Testis (tissue), 3 donors: ENCODE data around the gene OPN3. TPM values are rescaled to one million over a fixed set of nuclear protein-coding genes. Genes with fewer than 3 reads are reported as not detected.

Experiments
- DNase-seq: peaks from one replicate; pipeline ENCODE4 v3.0.0-alpha.2; 2019
- H3K27ac ChIP-seq, 2 donors: fragments of 200-600 bp; sonication (generic); one replicate each; pipeline ENCODE4 v1.5.1; 2019
- H3K27me3 ChIP-seq: fragments of 200-600 bp; sonication (generic); one replicate; pipeline ENCODE4 v1.5.1; 2019
- H3K36me3 ChIP-seq: fragments of 200-600 bp; sonication (generic); one replicate; pipeline ENCODE4 v1.5.1; 2017; ENCODE audit warnings: low read depth; ENCODE audit errors: missing control alignments
- H3K4me1 ChIP-seq: fragments of 200-600 bp; sonication (generic); one replicate; pipeline ENCODE4 v1.5.1; 2019
- H3K4me3 ChIP-seq, 2 donors: fragments of 200-600 bp; sonication (generic); one replicate each; pipeline ENCODE4 v1.5.1; 2017 to 2019
- H3K9me3 ChIP-seq: fragments of 200-600 bp; sonication (generic); one replicate; pipeline ENCODE4 v1.5.1; 2017
- POLR2A ChIP-seq: fragments of 450-650 bp; IDR thresholded peaks from one replicate; pipeline ENCODE4 v1.6.1; 2017; ENCODE audit warnings: antibody characterized with exemption, mild to moderate bottlenecking, moderate library complexity
- WGBS, 2 donors: methylation state at CpG; one replicate each; pipeline ENCODE4 v1.1.5; 2018; 5-methylcytosine and 5-hydroxymethylcytosine counted together
- intact Hi-C: fragments of 100-400 bp; cut with DNase I; formaldehyde crosslinking; loops from one replicate; pipeline ENCODE4 v1.15.1; 2023; ENCODE audit warnings: low total_unique reads
- polyA plus RNA-seq: library from polyadenylated mRNA; stranded (reverse); fragments of 350-450 nt; fragmentation: Illumina TruSeq; extraction: RNeasy Lipid Tissue Mini Kit (QIAGEN cat#74804); gene quantifications from one replicate; pipeline ENCODE4 v1.2.3, GENCODE V29; 2014; ENCODE audit warnings: low read depth, low replicate concordance; ENCODE audit not compliant: insufficient read depth
- total RNA-seq, 2 donors: library from RNA; depleted of rRNA; stranded (reverse); fragments of >200 nt; gene quantifications; one replicate each; pipeline ENCODE4 v1.2.3, GENCODE V29; 2016
- TF ChIP-seq, protein P1 (sequence below), 3 experiments: fragments of 450-650 bp in 2 of 3; fragments of 200-600 bp in 1 of 3; sonication (generic) in 1 of 3; IDR thresholded peaks; one replicate each; pipeline ENCODE4 v1.5.1; 2016 to 2019; ENCODE audit warnings: antibody characterized with exemption in 3 of 3, mild to moderate bottlenecking in 2 of 3, moderate library complexity in 1 of 3

OPN3 gene
- total and polyA plus RNA-seq, 3 donors from 2014 or later, result 25.8 to 45.8 (median 41.4) TPM

DNA sequence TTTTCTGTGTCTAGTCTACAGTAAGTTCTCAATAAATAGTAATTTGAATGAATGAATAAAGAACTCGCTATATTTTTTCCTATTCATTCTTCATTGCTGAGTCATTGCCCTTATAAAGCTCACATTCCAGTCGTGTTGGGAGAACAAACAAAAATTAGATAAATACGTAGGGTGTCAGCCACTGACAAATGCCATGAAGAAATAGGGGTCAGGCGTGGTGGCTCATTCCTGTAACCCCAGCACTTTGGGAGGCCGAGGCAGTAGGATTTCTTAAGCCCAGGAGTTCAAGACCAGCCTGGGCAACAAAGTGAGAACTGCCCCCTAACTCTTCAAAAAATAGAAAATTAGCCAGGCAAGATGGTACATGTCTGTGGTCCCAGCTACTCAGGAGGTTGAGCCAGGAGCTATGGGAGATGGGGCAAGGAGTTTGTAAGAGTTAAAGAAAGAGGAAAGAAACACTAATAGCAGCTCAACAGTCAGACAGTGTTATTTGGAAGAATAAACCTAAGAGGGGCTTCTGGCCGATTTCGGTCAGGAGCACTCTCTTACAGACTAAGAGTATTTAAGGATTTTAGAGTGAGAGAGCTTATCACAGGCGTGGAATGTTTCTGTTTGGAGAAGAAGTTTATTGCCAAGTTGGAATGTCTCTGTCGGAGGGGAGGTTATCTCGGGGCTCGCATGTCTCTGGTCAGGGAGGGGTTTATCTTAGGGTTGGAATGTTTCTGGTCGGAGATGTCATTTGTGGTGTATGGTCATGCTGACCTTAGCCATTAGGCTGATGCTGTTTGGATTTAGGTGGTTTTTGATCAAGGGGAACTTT is 1.8 kb upstream of the OPN3 start:
- no peaks in the 10 kb centered on the region for H3K9me3 ChIP-seq
- DNase-seq, result no peak
- no peaks in the 10 kb centered on the region for H3K36me3 ChIP-seq
- intact Hi-C loops, result no loop called here
- no peak overlapping the region for H3K27ac ChIP-seq
- TF ChIP-seq, protein P1, sequence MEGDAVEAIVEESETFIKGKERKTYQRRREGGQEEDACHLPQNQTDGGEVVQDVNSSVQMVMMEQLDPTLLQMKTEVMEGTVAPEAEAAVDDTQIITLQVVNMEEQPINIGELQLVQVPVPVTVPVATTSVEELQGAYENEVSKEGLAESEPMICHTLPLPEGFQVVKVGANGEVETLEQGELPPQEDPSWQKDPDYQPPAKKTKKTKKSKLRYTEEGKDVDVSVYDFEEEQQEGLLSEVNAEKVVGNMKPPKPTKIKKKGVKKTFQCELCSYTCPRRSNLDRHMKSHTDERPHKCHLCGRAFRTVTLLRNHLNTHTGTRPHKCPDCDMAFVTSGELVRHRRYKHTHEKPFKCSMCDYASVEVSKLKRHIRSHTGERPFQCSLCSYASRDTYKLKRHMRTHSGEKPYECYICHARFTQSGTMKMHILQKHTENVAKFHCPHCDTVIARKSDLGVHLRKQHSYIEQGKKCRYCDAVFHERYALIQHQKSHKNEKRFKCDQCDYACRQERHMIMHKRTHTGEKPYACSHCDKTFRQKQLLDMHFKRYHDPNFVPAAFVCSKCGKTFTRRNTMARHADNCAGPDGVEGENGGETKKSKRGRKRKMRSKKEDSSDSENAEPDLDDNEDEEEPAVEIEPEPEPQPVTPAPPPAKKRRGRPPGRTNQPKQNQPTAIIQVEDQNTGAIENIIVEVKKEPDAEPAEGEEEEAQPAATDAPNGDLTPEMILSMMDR (IDR thresholded peaks at IDR 0.05), result no peak
- TF ChIP-seq POLR2A, result no peak
- H3K4me1 ChIP-seq, result peaks cover 16% of the 10 kb centered on the region
- no peak overlapping the region for H3K4me3 ChIP-seq
- WGBS, 2 donors, result 72 to 77% methylated on average over 12 of the region's 12 CpGs
- H3K27me3 ChIP-seq, result no peaks in the 10 kb centered on the region

DNA sequence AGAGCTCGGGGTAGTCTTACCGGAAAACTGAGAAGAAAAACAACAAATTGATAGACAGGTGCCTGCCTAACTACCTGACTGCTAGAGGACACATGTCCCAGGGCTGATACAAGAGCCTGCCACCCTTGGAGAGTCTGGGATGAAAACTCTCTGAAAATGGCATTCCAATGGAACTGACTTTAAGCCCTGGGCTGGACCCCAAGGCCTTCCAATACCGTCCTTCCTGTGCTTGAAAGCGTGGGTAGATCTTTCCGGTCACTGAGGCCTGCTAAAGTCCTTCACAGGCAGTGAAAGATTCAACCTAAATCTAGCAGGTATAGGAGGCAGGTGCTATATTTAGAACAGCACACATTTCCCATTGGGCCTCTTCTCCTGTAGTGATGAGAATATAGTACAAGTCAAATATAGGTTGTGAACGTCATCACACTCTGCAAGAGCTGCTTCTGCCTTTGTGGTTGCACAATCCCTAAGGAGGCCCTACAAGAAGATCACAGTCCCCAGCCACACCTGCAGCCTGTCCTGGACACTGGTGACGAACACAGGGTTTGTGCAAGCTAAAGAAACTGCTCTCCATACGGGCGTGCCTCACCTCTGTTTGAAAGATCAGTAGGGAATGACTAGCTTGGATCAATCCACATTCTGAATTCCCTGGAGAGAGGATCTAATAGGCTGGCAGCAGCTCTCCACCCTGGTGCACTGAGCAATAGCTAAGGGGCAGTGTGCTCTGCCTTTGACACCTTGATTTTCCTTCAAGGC is 876 bp upstream of the OPN3 start:
- Histone ChIP-seq H3K9me3 (no peaks in the 10 kb centered on the region), H3K27me3 (no peaks in the 10 kb centered on the region), H3K27ac (peak overlapping the region; percentile 60 to 87), H3K4me3 (peak overlapping the region; percentile 83 to 95), H3K4me1 (peaks cover 16% of the 10 kb centered on the region), H3K36me3 (no peaks in the 10 kb centered on the region)
- TF ChIP-seq POLR2A, result no peak
- TF ChIP-seq, protein P1 (IDR thresholded peaks at IDR 0.05), result no peak
- no peak for DNase-seq
- 70 to 83% methylated on average over 7 to 9 of the region's 9 CpGs for WGBS, 2 donors
- intact Hi-C loops, result no loop called here

DNA sequence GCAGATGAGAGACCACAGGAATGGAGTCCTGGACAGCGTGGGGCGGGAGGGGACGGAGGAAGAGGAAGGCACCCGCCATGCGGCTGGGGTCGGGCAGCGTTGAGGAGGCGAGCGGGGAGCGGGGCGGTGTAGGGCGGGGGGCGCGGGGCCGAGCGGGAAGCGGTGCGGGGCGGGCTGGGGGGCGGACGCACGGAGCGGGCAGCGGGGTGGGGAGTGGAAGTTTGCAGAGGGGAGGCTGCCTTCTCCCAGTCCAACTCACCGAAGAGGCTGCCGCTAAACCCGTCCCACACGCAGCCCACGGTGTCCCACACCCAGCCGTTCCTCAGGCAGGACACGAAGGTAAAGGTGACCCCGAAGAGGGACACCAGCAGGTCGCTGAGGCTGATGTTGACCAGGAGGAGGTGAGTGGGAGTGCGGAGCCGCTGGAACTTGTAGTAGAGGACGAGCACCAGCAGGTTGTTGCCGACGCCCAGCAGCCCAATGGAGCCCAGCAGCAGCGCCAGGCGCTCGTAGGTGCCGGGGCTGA is 483 bp downstream of the OPN3 start:
- intact Hi-C loops, result no loop called here
- Histone ChIP-seq H3K4me3 (peak overlapping the region; percentile 83 to 95), H3K27ac (peak overlapping the region; percentile 81 to 87), H3K4me1 (peaks cover 11% of the 10 kb centered on the region), H3K36me3 (no peaks in the 10 kb centered on the region), H3K9me3 (no peaks in the 10 kb centered on the region), H3K27me3 (no peaks in the 10 kb centered on the region)
- DNase-seq, result peak; percentile 36
- WGBS, 2 donors, result 1% methylated on average over 14 to 31 of the region's 42 CpGs
- no peak for TF ChIP-seq POLR2A
- TF ChIP-seq, protein P1 (IDR thresholded peaks at IDR 0.05), result no peak

DNA sequence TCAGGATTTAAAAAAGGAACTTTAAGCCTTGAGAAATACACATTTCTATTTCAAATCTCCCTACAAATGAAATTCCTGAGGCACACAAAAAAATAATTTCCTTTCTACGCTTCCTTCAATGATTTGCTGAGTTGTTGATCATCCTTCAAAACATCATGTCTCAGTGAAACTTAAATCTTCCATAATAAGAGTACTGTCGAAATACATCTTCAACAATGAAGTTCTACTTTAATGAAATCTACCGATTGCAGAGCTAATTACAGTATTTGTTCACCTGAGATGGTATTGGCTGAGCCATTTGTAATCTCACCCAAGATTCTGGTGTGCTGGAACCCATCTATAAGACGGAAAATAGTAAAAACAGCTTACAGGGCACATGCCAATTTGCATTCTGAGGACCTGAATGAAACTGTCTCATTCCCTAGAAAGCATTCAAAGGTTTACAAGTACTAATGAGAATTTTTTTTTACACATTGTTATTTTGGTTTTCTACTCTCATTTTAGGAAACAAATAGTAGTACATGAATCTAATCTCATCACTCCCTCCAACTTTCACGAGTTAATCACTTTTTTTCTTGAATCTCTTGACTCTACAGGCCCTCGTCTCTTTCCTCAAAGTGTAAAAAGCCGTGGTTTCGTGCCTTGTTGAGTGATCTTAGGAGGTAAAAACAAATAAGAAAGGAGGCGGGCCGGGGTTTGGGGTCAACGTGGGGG is 1.1 kb downstream of the OPN3 start:
- H3K27ac ChIP-seq, result peak overlapping the region; percentile 81 to 87
- intact Hi-C loops, result no loop called here
- H3K4me1 ChIP-seq, result peaks cover 11% of the 10 kb centered on the region
- no peak for TF ChIP-seq POLR2A
- TF ChIP-seq, protein P1 (IDR thresholded peaks at IDR 0.05), result no peak
- 9% methylated on average over 11 of the region's 11 CpGs for WGBS, 2 donors
- H3K27me3 ChIP-seq, result no peaks in the 10 kb centered on the region
- peak overlapping the region; percentile 83 to 95 for H3K4me3 ChIP-seq
- no peaks in the 10 kb centered on the region for H3K9me3 ChIP-seq
- no peaks in the 10 kb centered on the region for H3K36me3 ChIP-seq
- DNase-seq, result no peak
